ENCODE results near the gene KIAA0825. TPM values are rescaled to one million over a fixed set of nuclear protein-coding genes. Genes with fewer than 3 reads are reported as not detected.

Gene KIAA0825
- total and polyA plus RNA-seq, 2 of the 8 experiments (the other 6 are each of a cell fraction or from before 2014, with no cell fraction given): 0.60 to 1.0 TPM

DNA sequence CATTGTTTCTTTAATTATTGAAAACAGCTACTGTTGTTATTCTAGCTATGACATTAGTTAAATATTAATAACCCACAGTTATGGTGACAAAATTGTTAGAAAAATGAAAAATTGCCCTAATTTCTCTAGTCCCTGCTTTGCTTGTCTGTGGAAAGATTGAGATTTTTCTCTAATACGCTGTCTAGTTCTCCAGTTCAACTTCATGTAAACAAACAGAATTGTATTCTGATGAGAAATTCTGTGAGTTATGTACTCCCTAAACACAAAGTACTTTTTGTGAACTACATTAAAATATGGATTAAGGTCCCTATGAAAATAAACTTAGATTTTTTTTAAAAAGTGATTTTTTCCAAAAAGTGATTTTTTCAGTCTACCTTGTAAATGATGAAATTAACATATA is 8.8 kb upstream of the KIAA0825 start:
- 92% methylated on average over 1 of the region's 1 CpG; no CpG with 5 or more reads in 1 of the 2 experiments for WGBS, 2 experiments (ENCODE audit: extremely low coverage in 1 of 2, insufficient coverage in 1 of 2, insufficient read length in 1 of 2, insufficient replicate concordance in 2 of 2, low coverage in 1 of 2, low lambda C conversion rate in 2 of 2, missing lambda C conversion rate in 1 of 2)
- POLR2A ChIA-PET (ENCODE audit: partially characterized antibody): interaction anchor here (1.1 kb wide), 1 partner anchor 9 kb away, joined by 5 read pairs; the partner anchor contains the start of genes KIAA0825 and SLF1
- H4K20me1 ChIP-seq (replicated peaks in 1 of 2; ENCODE audit: control insufficient read depth in 1 of 2, insufficient read depth in 2 of 2, low read length in 2 of 2): peaks cover 0 to 2% of the 10 kb centered on the region in 2 experiments
- H2BK15ac ChIP-seq (ENCODE audit: low read length): no peak overlapping the region
- H3K4me3 ChIP-seq (ENCODE audit: extremely low read depth in 1 of 4, insufficient read depth in 2 of 4, low read depth in 3 of 4, low read length in 4 of 4): no peak overlapping the region
- no peak for FAIRE-seq
- H2BK120ac ChIP-seq (replicated peaks; ENCODE audit: low read depth, low read length): no peak overlapping the region
- H3K36me3 ChIP-seq (ENCODE audit: control insufficient read depth in 2 of 4, insufficient read depth in 4 of 4, low read length in 3 of 4): peaks cover 0 to 22% (median 5%) of the 10 kb centered on the region in 4 experiments; a peak in 5 of 8 replicates
- H2AK5ac ChIP-seq (ENCODE audit: low read depth, low read length): no peak overlapping the region
- H2BK12ac ChIP-seq (ENCODE audit: low read depth, low read length): no peak overlapping the region
- H3K18ac ChIP-seq (ENCODE audit: extremely low read depth, low read length): no peak overlapping the region
- no peak overlapping the region for H2AFZ ChIP-seq (ENCODE audit: low read length)
- no peak overlapping the region for H3K56ac ChIP-seq (replicated peaks; ENCODE audit: insufficient read length, low read depth, low read length)
- no peak overlapping the region for H2BK5ac ChIP-seq (ENCODE audit: low read depth, low read length)
- DNase-seq (ENCODE audit: low read depth in 1 of 2, low spot score in 2 of 2): no peak
- H3K79me1 ChIP-seq (ENCODE audit: low read depth, low read length): no peaks in the 10 kb centered on the region
- peaks cover 0 to 3% (median 0%) of the 10 kb centered on the region in 4 experiments; a peak in 1 of 7 replicates for H3K4me1 ChIP-seq (replicated peaks in 1 of 4; ENCODE audit: control insufficient read depth in 3 of 4, insufficient read depth in 4 of 4, low read length in 3 of 4)
- H3K23ac ChIP-seq (ENCODE audit: insufficient read length): no peak overlapping the region
- no peak overlapping the region for H3K4me2 ChIP-seq (ENCODE audit: insufficient read depth in 1 of 2, low read depth in 2 of 2, low read length in 2 of 2)
- no peaks in the 10 kb centered on the region for H3K23me2 ChIP-seq (ENCODE audit: low read depth, low read length)
- no peak overlapping the region for H3K27ac ChIP-seq (ENCODE audit: low read depth, low read length)
- no peak overlapping the region for H2BK20ac ChIP-seq (ENCODE audit: low read length)
- no peak overlapping the region for H3K9ac ChIP-seq (replicated peaks in 1 of 4; ENCODE audit: extremely low read depth in 1 of 4, low read depth in 3 of 4, low read length in 3 of 4)
- H3K4ac ChIP-seq (replicated peaks; ENCODE audit: insufficient read length, low read depth, low read length): no peak overlapping the region
- no peak overlapping the region for H4K91ac ChIP-seq (replicated peaks; ENCODE audit: insufficient read length, low read length)
- CTCF ChIA-PET (ENCODE audit: partially characterized antibody): interaction anchor here (1.2 kb wide), 1 partner anchor 223 kb away, joined by 4 read pairs; no protein-coding TSS in a partner anchor
- H3K14ac ChIP-seq (ENCODE audit: insufficient read length): no peak overlapping the region
- H3K9me3 ChIP-seq (ENCODE audit: insufficient read depth in 2 of 2, low read depth in 1 of 2, low read length in 1 of 2): no peaks in the 10 kb centered on the region
- no peaks in the 10 kb centered on the region for H3K27me3 ChIP-seq (replicated peaks in 1 of 4; ENCODE audit: control insufficient read depth in 3 of 4, extremely low read depth in 1 of 4, insufficient read depth in 3 of 4, low read length in 3 of 4)
- no peak overlapping the region for H4K5ac ChIP-seq (ENCODE audit: insufficient read length, low read depth, low read length)
- no peak overlapping the region for H4K8ac ChIP-seq (ENCODE audit: extremely low read depth, insufficient read depth, low read length)
- peaks cover 0 to 33% of the 10 kb centered on the region in 2 experiments; a peak in 2 of 4 replicates for H3K79me2 ChIP-seq (ENCODE audit: control insufficient read depth in 1 of 2, insufficient read depth in 2 of 2, low read length in 2 of 2)
- no peak for TF ChIP-seq SP4 (IDR thresholded peaks at IDR 0.05; ENCODE audit: low read length)
- no peak for TF ChIP-seq ZNF274 (IDR thresholded peaks at IDR 0.05; ENCODE audit: borderline replicate concordance, extremely low read depth, low read length)
- no peak for TF ChIP-seq MAFK (IDR thresholded peaks at IDR 0.05; ENCODE audit: low read depth, low read length)
- TF ChIP-seq, protein P1, sequence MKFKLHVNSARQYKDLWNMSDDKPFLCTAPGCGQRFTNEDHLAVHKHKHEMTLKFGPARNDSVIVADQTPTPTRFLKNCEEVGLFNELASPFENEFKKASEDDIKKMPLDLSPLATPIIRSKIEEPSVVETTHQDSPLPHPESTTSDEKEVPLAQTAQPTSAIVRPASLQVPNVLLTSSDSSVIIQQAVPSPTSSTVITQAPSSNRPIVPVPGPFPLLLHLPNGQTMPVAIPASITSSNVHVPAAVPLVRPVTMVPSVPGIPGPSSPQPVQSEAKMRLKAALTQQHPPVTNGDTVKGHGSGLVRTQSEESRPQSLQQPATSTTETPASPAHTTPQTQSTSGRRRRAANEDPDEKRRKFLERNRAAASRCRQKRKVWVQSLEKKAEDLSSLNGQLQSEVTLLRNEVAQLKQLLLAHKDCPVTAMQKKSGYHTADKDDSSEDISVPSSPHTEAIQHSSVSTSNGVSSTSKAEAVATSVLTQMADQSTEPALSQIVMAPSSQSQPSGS (IDR thresholded peaks at IDR 0.05; ENCODE audit: low read length): no peak
- no peak for TF ChIP-seq SP1 (IDR thresholded peaks at IDR 0.05; ENCODE audit: low read depth, low read length)
- TF ChIP-seq RFX5 (IDR thresholded peaks at IDR 0.05; ENCODE audit: borderline replicate concordance, low read depth, low read length): no peak
- TF ChIP-seq CHD2 (IDR thresholded peaks at IDR 0.05; ENCODE audit: low read length): no peak
- no peak for TF ChIP-seq SRF (IDR thresholded peaks at IDR 0.05; ENCODE audit: low read depth, low read length)
- TF ChIP-seq, protein P2, sequence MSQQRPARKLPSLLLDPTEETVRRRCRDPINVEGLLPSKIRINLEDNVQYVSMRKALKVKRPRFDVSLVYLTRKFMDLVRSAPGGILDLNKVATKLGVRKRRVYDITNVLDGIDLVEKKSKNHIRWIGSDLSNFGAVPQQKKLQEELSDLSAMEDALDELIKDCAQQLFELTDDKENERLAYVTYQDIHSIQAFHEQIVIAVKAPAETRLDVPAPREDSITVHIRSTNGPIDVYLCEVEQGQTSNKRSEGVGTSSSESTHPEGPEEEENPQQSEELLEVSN (IDR thresholded peaks at IDR 0.05): no peak
- TF ChIP-seq POU5F1 (IDR thresholded peaks at IDR 0.05; ENCODE audit: low read depth, low read length): no peak
- no peak for TF ChIP-seq POLR2A (IDR thresholded peaks at IDR 0.05; ENCODE audit: control extremely low read depth in 1 of 2, low read depth in 2 of 2, low read length in 2 of 2)
- TF ChIP-seq CBX8 (IDR thresholded peaks at IDR 0.05; ENCODE audit: borderline replicate concordance, low read depth, low read length): no peak
- no peak for TF ChIP-seq KDM1A (IDR thresholded peaks at IDR 0.05; ENCODE audit: borderline replicate concordance, low read length)
